NCI-H1105 treated with DMSO at 0.1 percent for 48 hours (cell line): ENCODE results near the gene CA7.
"Not testable (repeated sequence)": the region's sequence is repeated elsewhere in the genome, so short reads cannot be mapped to it uniquely, and the experiment has no call there.

Source experiments
- DNase-seq: peaks from one replicate; lab custom pipeline; 2025; lab: John Stamatoyannopoulos, UW

The CA7 gene

DNA sequence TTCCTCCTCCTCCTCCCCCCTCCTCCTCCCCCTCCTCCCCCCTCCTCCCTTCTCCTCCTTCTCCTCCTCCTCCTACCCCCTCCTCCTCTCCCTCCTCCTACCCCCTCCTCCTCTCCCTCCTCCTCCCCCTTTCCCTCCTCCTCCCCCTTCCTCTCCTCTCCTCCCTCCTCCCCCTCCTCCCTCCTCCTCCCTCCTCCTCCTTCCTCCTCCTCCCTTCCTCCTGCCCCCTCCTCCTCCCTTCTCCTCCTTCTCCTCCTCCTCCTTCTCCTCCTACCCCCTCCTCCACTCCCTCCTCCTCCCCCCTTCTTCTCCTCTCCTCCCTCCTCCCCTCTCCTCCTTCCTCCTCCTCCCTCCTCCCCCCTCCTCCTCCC is 29.5 kb downstream of the CA7 start:
- DNase-seq = no peak

DNA sequence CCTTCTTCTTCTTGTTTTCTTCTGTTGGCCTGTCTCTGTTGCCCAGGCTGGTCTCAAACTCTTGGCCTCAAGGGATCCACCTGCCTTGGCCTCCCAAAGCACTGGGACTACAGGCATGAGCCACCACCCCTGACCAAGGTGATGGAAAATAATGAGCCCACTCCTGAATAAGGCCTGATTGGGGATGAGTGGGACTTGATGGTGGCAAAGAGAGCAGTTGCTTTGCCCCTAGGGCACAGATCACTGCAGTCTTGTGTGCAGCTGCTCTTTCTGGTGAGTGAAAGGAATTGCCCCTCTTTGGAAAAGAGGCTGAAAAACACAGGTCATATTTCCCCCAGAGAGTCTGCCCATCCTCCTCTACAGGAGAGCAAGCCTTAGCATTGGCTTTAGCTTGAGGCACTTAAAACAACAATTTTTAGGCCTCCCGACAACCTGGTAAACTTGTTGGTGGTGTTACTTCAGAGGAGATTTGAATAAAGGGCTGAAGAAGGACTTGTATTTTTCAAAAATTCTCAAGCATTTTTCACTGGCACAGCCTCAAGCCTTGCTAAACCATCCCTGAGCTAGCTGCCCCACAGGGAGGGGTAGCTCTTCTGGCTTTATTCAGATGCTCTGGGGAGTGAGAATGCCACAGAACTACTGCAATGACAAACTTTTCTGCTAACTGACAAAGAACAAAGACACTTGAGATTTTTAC is 30.0 kb downstream of the CA7 start:
- DNase-seq = no peak

- no peak for DNase-seq
These were observed 33.9 kb downstream of the CA7 start for GRCh38 chr16:66878067-66878466.

DNA sequence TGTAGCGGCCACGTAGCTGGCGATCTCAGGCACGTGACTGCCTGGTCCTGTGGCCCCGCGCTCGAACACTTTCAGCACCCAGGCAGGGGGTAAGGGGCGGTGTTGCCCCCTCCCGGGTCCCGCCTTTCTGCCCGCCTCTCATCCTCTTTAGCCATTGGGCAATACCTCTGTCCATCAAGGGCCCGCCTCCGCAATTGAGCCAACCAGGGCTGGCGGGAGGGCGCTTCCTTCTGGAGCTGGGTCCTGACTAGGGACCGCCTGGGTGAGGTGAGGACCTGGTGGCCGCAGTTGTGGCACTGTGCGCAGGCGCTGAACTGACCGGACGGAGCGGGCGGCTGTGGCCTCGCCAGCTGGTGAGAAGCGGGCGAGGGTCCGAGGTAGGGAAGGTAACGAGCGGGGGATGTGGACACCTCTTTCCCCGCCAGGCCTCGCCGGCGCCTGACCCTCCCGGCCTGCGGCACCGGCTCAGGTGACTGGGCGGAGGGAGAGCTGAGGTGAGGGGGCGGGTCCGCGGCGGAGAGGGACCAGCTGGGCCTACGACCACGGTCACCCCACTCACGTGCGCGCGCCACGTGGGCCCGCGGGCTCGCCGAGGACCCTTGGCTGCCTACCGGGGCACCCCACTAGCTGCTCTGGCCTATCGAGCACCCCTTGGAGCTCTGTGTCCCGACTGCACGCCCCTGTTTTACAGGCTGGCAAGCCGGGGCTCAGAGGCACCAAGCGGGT is 36.2 kb downstream of the CA7 start, which contains the start of gene PDP2:
Gene PDP2 (plus strand): TSS at position 228 of the 726 bp plus-strand sequence. CDS start 3,770 bp downstream, outside the sequence.
- peak; percentile 84 for DNase-seq

DNA sequence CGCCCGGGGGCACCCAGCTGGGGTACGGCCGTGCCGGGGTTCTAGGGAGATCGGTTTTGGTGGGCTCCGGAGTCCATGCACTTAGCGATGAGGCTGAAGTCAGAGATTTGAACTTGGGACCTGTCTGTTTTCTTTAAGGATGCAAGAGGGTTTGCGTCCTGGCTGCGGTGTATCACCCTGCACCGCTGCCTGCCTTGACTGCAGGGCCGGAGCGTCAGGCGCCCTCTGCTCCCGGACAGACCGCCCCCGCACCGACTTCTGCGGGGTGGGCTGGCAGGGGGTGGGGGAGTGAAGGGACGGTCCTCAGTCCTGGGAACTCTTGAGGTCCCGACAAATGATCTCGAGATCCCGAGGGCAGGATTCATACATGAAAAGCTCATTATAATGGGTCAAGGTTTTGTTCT is 36.8 kb downstream of the CA7 start:
- DNase-seq = no peak

- no peak for DNase-seq
These were observed 37.3 kb downstream of the CA7 start for GRCh38 chr16:66881560-66881959.

DNA sequence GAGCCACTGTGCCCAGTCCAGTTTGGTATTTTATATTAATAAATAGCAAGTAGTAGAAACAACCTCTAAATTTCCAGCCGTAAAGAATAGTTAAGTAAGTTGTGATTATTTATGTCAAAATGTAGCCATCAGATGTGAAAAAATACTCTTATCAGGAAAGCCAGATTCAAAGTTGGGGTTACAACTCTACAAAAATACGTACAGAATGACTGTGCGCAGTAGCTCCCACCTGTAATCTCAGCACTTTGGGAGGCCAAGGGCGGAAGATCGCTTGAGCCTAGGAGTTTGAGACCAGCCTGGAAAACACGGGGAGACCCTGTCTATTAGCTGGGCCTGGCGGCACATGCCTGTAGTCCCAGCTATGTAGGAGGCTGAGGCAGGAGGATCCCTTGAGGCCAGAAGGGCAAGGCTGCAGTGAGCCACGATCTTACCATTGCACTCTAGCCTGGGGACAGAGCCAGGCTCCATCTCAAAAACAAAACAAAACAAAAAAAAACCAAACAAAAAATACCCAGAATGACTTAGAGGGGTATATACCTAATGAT is 37.8 kb downstream of the CA7 start:
- no peak for DNase-seq

DNA sequence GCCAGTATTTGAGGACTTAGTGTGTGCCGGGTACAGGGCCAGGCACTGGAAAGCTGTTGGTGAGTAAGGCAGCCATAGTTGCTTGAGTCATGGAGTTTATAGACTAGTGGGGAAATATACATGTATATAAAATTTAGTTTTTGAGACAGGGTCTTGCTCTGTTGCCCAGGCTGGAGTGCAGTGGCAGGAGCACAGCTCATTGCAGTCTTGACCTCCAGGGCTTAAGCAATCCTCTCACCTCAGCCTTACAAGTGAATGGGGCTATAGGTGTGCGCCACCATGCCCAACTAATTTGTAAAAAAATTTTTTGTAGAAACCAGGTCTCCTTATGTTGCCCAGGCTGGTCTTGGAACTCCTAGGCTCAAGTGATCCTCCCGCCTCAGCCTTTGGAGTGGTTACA is 38.5 kb downstream of the CA7 start:
- DNase-seq = no peak

DNA sequence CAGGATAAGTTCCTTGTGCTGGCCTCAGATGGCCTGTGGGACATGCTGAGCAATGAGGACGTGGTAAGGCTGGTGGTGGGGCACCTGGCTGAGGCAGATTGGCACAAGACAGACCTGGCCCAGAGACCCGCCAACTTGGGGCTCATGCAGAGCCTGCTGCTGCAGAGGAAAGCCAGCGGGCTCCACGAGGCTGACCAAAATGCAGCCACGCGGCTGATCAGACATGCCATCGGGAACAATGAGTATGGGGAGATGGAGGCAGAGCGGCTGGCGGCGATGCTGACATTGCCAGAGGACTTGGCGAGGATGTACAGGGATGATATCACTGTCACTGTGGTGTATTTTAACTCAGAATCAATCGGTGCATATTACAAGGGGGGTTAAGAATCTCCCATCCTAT is 41.3 kb downstream of the CA7 start:
- no peak for DNase-seq

- DNase-seq = no peak
These were observed 42.1 kb downstream of the CA7 start for GRCh38 chr16:66886321-66886720.

- DNase-seq = no peak
These were observed 42.7 kb downstream of the CA7 start for GRCh38 chr16:66886914-66887313.

- no peak for DNase-seq
These were observed 44.7 kb downstream of the CA7 start for GRCh38 chr16:66888647-66889615.

GRCh38 chr16:66889622-66890021 is 45.4 kb downstream of the CA7 start:
- DNase-seq = no peak

DNA sequence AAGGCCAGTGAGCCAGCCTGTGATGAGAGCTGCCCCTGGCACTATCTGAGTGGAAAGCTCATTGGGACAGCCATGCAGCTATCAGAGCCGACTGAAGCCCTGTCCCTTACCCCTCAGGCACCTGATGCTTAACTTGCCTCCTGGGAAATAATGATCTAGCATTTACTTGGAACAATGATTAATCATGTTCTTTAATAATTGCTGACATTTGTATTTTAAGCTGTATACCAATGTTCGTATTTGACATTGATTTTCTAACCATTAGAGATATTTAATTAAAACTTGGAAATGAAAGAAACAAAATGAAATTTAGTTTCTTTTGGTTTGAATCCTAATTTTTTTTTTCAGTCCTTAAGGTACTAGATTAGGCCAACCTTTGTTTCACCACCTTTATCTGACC is 46.6 kb downstream of the CA7 start:
- DNase-seq = no peak

DNA sequence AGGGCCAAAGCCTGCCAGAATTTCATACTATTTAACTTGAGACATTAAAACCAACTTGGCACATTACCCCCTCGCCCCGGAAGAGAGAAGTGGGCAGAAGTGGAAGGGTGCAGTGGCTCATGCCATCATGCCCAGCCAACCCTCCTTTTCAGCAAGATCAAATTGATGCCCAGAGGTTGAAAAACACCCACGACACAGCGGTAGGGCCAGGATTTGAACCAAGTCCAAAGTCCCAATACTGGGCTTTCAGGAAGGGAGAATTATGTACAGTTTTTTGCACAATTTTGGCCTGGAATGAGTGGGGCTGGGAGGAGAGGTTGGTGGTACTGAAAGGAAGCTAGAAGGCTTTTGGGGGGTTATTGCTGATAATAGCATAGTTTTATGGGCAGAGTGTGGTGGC is 47.1 kb downstream of the CA7 start:
- no peak for DNase-seq

DNA sequence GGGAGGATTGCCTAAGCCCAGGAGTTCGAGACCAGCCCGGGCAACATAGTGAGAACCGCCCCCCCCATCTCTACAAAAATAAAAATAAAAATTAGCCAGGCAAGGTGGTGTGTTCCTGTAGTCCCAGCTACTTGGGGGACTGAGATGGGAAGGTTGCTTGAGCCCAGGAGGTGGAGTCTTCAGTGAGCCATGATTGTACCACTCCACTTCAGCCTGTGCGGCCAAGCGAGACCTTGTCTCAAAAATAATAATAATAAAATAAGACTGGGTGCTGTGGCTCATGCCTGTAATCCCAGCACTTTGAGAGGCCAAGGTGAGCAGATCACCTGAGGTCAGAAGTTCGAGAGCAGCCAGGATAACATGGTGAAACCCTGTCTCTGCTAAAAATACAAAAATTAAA is 47.6 kb downstream of the CA7 start:
- no peak for DNase-seq

- no peak for DNase-seq
These were observed 49.8 kb downstream of the CA7 start for GRCh38 chr16:66894055-66894454.

GRCh38 chr16:66894948-66895688 is 50.9 kb downstream of the CA7 start:
- DNase-seq = peak; percentile 38

DNA sequence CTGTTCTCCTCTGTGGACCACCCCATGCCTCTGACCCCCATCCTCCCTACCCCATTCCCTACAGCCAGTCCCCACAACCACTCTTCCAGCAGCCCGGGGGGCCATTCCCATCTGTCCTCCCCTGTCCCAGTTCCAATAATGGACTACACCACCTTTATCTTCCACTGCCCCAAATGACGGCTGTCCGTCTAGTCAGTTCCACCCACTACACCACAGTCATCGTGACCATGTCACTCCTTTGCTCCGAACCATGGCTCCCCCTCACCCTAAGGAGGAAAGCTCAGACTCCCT is 51.4 kb downstream of the CA7 start:
- DNase-seq = no peak

DNA sequence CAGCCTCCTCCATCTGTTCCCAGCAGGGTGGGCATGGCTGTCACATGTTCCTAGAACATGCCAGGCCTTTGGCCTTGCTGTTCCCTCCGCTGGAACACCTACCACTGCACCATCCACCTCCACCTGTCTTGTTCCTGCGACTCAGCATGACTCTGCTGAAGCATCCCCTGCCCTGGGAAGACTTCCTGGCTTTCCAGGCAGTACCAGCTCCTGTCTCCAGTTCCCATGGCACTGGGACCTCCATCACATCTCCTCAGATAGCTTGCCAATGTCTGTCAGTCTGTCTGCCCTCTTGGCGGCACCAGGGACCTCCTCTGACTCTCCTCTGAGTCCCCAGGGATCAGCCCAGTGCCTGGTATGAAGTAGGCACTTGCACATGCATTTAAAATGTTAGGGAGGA is 51.8 kb downstream of the CA7 start:
- no peak for DNase-seq

DNA sequence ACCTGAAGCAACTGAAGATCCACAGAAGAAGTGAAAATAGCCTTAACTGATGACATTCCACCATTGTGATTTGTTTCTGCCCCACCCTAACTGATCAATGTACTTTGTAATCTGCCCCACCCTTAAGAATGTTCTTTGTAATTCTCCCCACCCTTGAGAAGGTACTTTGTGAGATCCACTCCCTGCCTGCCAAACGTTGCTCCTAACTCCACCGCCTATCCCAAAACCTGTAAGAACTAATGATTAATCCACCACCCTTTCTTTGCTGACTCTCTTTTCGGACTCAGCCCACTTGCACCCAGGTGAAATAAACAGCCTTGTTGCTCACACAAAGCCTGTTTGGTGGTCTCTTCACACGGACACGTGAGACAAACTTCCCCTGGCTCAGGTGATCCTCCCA is 52.5 kb downstream of the CA7 start:
- not testable (repeated sequence) for DNase-seq

DNA sequence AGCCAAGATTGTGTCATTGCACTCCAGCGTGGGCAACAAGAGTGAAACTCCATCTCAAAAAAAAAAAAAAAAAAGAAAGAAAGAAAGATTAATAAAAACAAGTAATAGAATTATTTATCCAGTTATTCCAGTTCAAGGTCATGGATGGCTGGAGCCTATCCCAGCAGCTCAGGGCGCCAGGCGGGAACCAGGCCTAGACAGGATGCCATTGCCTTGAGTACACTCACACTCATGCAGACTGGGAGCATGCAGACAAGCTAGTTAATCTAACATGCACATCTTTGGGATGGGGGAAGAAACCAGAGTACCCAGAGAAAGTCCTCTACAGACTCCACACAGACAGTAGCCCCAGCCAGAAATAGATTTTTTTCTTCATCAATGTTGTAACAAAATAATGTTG is 54.0 kb downstream of the CA7 start:
- DNase-seq = no peak
